ENCODE data around the gene PKNOX2. TPM values are rescaled to one million over a fixed set of nuclear protein-coding genes. Genes with fewer than 3 reads are reported as not detected.

The PKNOX2 gene
- total RNA-seq, 2 donors from 2014 or later = not detected

- DNase-seq (ENCODE audit: low spot score) = peak; percentile 45
- H3K9me3 Mint-ChIP-seq = no peaks in the 10 kb centered on the region
- H3K4me1 Mint-ChIP-seq (ENCODE audit: low read depth in 2 of 2) = no peaks in the 10 kb centered on the region
- H3K27ac Mint-ChIP-seq = no peak overlapping the region
- ATAC-seq = no peak
- H3K4me3 Mint-ChIP-seq = no peak overlapping the region
- no peaks in the 10 kb centered on the region for H3K36me3 Mint-ChIP-seq
- peaks cover 19 to 32% of the 10 kb centered on the region in 2 donors for H3K27me3 Mint-ChIP-seq
Observed at GRCh38 chr11:125315079-125315740, 150.7 kb downstream of the PKNOX2 start.

- H3K27me3 Mint-ChIP-seq = peaks cover 19 to 25% of the 10 kb centered on the region in 2 donors
- no peak overlapping the region for H3K27ac Mint-ChIP-seq
- DNase-seq (ENCODE audit: low spot score) (no peak), ATAC-seq (no peak)
- no peaks in the 10 kb centered on the region for H3K36me3 Mint-ChIP-seq
- H3K9me3 Mint-ChIP-seq = no peaks in the 10 kb centered on the region
- H3K4me1 Mint-ChIP-seq (ENCODE audit: low read depth in 2 of 2) = no peaks in the 10 kb centered on the region
- no peak overlapping the region for H3K4me3 Mint-ChIP-seq
Observed at GRCh38 chr11:125317416-125317815, 152.9 kb downstream of the PKNOX2 start.

GRCh38 chr11:125319649-125320048 lies 155.1 kb downstream of the PKNOX2 start:
- no peak for ATAC-seq
- no peak overlapping the region for H3K27ac Mint-ChIP-seq
- H3K9me3 Mint-ChIP-seq = no peaks in the 10 kb centered on the region
- no peaks in the 10 kb centered on the region for H3K36me3 Mint-ChIP-seq
- no peak for DNase-seq (ENCODE audit: low spot score)
- no peak overlapping the region for H3K4me3 Mint-ChIP-seq
- no peaks in the 10 kb centered on the region for H3K4me1 Mint-ChIP-seq (ENCODE audit: low read depth in 2 of 2)
- peaks cover 24 to 27% of the 10 kb centered on the region in 2 donors for H3K27me3 Mint-ChIP-seq

- no peak overlapping the region for H3K27ac Mint-ChIP-seq
- no peak overlapping the region for H3K4me3 Mint-ChIP-seq
- DNase-seq (ENCODE audit: low spot score) = no peak
- peak in 1 of 2 donors; percentile 30 for ATAC-seq
- peaks cover 26 to 27% of the 10 kb centered on the region in 2 donors for H3K27me3 Mint-ChIP-seq
- H3K4me1 Mint-ChIP-seq (ENCODE audit: low read depth in 2 of 2) = no peaks in the 10 kb centered on the region
- H3K9me3 Mint-ChIP-seq = no peaks in the 10 kb centered on the region
- no peaks in the 10 kb centered on the region for H3K36me3 Mint-ChIP-seq
Observed at GRCh38 chr11:125320347-125321076, 156.0 kb downstream of the PKNOX2 start.

GRCh38 chr11:125322289-125322688 lies 157.7 kb downstream of the PKNOX2 start:
- Mint-ChIP-seq H3K27ac (no peak overlapping the region), H3K36me3 (no peaks in the 10 kb centered on the region), H3K27me3 (peaks cover 29 to 37% of the 10 kb centered on the region in 2 donors), H3K9me3 (no peaks in the 10 kb centered on the region), H3K4me3 (no peak overlapping the region), H3K4me1 (ENCODE audit: low read depth in 2 of 2) (no peaks in the 10 kb centered on the region)
- DNase-seq (ENCODE audit: low spot score) (no peak), ATAC-seq (no peak)

GRCh38 chr11:125325196-125325595 lies 160.6 kb downstream of the PKNOX2 start:
- no peaks in the 10 kb centered on the region for H3K9me3 Mint-ChIP-seq
- no peak overlapping the region for H3K4me3 Mint-ChIP-seq
- H3K27me3 Mint-ChIP-seq = peaks cover 30 to 55% of the 10 kb centered on the region in 2 donors
- no peaks in the 10 kb centered on the region for H3K4me1 Mint-ChIP-seq (ENCODE audit: low read depth in 2 of 2)
- ATAC-seq (no peak), DNase-seq (ENCODE audit: low spot score) (no peak)
- no peak overlapping the region for H3K27ac Mint-ChIP-seq
- H3K36me3 Mint-ChIP-seq = no peaks in the 10 kb centered on the region

- no peak overlapping the region for H3K27ac Mint-ChIP-seq
- no peaks in the 10 kb centered on the region for H3K9me3 Mint-ChIP-seq
- no peaks in the 10 kb centered on the region for H3K4me1 Mint-ChIP-seq (ENCODE audit: low read depth in 2 of 2)
- H3K27me3 Mint-ChIP-seq = peaks cover 28 to 48% of the 10 kb centered on the region in 2 donors
- H3K36me3 Mint-ChIP-seq = no peaks in the 10 kb centered on the region
- H3K4me3 Mint-ChIP-seq = no peak overlapping the region
- no peak for DNase-seq (ENCODE audit: low spot score)
- no peak for ATAC-seq
Observed at GRCh38 chr11:125326126-125326525, 161.6 kb downstream of the PKNOX2 start.

- Mint-ChIP-seq H3K9me3 (no peaks in the 10 kb centered on the region), H3K4me1 (ENCODE audit: low read depth in 2 of 2) (no peaks in the 10 kb centered on the region), H3K27ac (no peak overlapping the region), H3K36me3 (no peaks in the 10 kb centered on the region), H3K4me3 (no peak overlapping the region), H3K27me3 (peaks cover 31 to 48% of the 10 kb centered on the region in 2 donors)
- ATAC-seq (peak in 1 of 2 donors; percentile 34), DNase-seq (ENCODE audit: low spot score) (no peak)
Observed at GRCh38 chr11:125327518-125328224, 163.1 kb downstream of the PKNOX2 start.

- Mint-ChIP-seq H3K27ac (no peak overlapping the region), H3K36me3 (no peaks in the 10 kb centered on the region), H3K27me3 (peaks cover 31 to 48% of the 10 kb centered on the region in 2 donors), H3K4me3 (no peak overlapping the region), H3K9me3 (no peaks in the 10 kb centered on the region), H3K4me1 (ENCODE audit: low read depth in 2 of 2) (no peaks in the 10 kb centered on the region)
- DNase-seq (ENCODE audit: low spot score) (no peak), ATAC-seq (peak in 1 of 2 donors; percentile 16)
Observed at GRCh38 chr11:125328225-125328580, 163.7 kb downstream of the PKNOX2 start.

GRCh38 chr11:125329786-125330185 lies 165.2 kb downstream of the PKNOX2 start:
- no peak for DNase-seq (ENCODE audit: low spot score)
- Mint-ChIP-seq H3K9me3 (no peaks in the 10 kb centered on the region), H3K4me3 (no peak overlapping the region), H3K36me3 (no peaks in the 10 kb centered on the region), H3K4me1 (ENCODE audit: low read depth in 2 of 2) (no peaks in the 10 kb centered on the region), H3K27ac (no peak overlapping the region), H3K27me3 (peaks cover 24 to 35% of the 10 kb centered on the region in 2 donors)
- no peak for ATAC-seq

- no peaks in the 10 kb centered on the region for H3K36me3 Mint-ChIP-seq
- DNase-seq (ENCODE audit: low spot score) = no peak
- H3K9me3 Mint-ChIP-seq = no peaks in the 10 kb centered on the region
- H3K27me3 Mint-ChIP-seq = peaks cover 24 to 34% of the 10 kb centered on the region in 2 donors
- H3K4me3 Mint-ChIP-seq = no peak overlapping the region
- no peak overlapping the region for H3K27ac Mint-ChIP-seq
- ATAC-seq = no peak
- H3K4me1 Mint-ChIP-seq (ENCODE audit: low read depth in 2 of 2) = no peaks in the 10 kb centered on the region
Observed at GRCh38 chr11:125330462-125331325, 166.1 kb downstream of the PKNOX2 start.

GRCh38 chr11:125331357-125332035 lies 166.9 kb downstream of the PKNOX2 start:
- H3K9me3 Mint-ChIP-seq = no peaks in the 10 kb centered on the region
- DNase-seq (ENCODE audit: low spot score) (no peak), ATAC-seq (no peak)
- H3K36me3 Mint-ChIP-seq = no peaks in the 10 kb centered on the region
- no peak overlapping the region for H3K27ac Mint-ChIP-seq
- H3K27me3 Mint-ChIP-seq = peaks cover 19 to 26% of the 10 kb centered on the region in 2 donors
- H3K4me1 Mint-ChIP-seq (ENCODE audit: low read depth in 2 of 2) = no peaks in the 10 kb centered on the region
- no peak overlapping the region for H3K4me3 Mint-ChIP-seq

GRCh38 chr11:125332821-125333220 lies 168.3 kb downstream of the PKNOX2 start:
- no peak overlapping the region for H3K27ac Mint-ChIP-seq
- no peak for ATAC-seq
- H3K4me1 Mint-ChIP-seq (ENCODE audit: low read depth in 2 of 2) = no peaks in the 10 kb centered on the region
- no peaks in the 10 kb centered on the region for H3K36me3 Mint-ChIP-seq
- peaks cover 18 to 27% of the 10 kb centered on the region in 2 donors for H3K27me3 Mint-ChIP-seq
- H3K4me3 Mint-ChIP-seq = no peak overlapping the region
- no peaks in the 10 kb centered on the region for H3K9me3 Mint-ChIP-seq
- DNase-seq (ENCODE audit: low spot score) = no peak

All from natural killer cell treated with Interleukin-12 subunit alpha and Interleukin-12 subunit beta and Interleukin-15 and Interleukin-18, amount 100 ng/mL, for 72 hours (primary cell).